LNCaP clone FGC (cell line): ENCODE results near the gene CDO1.

ENCODE experiments used
- DNase-seq: peaks from one replicate; pipeline ENCODE4 v3.0.0-alpha.2; 2011; ENCODE audit warnings: low read depth
- H3K4me3 ChIP-seq: 2 replicates; pipeline ENCODE4 v1.5.1; 2011; ENCODE audit warnings: mild to moderate bottlenecking, low read depth, low read length, control low read depth
- CTCF ChIP-seq: IDR thresholded peaks from 2 replicates; pipeline ENCODE4 v1.5.1; 2012; ENCODE audit warnings: mild to moderate bottlenecking; ENCODE audit not compliant: control insufficient read depth, insufficient read depth; ENCODE audit errors: extremely low read depth

The CDO1 gene

DNA sequence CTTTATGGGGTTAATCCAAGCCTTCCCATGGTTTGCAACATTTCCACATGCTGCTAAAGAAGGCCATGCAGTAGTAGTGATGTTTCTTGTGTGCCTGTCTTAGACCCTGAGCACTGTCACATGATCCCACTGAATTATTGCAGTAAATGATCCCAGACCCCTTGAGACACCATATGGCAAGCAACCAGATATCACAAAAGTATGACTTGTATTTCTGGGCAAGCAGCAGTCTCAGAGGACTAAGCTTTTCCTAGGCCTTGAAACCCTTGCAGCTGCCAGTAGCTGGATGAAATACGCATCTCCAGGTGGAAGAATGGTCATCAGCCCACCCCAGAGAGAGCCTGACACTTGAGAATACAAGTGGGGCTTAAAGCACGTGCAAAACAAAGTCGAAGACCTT lies 41.8 kb downstream of the CDO1 start:
- DNase-seq: no peak
- TF ChIP-seq CTCF: no peak
- no peak overlapping the region for H3K4me3 ChIP-seq

- no peak overlapping the region for H3K4me3 ChIP-seq
- DNase-seq: no peak
- TF ChIP-seq CTCF: no peak
Observed at GRCh38 chr5:115772731-115773475, 43.6 kb downstream of the CDO1 start.

- DNase-seq: no peak
- H3K4me3 ChIP-seq: no peak overlapping the region
- TF ChIP-seq CTCF: peak; percentile 51
Observed at GRCh38 chr5:115770466-115770865, 46.0 kb downstream of the CDO1 start.

DNA sequence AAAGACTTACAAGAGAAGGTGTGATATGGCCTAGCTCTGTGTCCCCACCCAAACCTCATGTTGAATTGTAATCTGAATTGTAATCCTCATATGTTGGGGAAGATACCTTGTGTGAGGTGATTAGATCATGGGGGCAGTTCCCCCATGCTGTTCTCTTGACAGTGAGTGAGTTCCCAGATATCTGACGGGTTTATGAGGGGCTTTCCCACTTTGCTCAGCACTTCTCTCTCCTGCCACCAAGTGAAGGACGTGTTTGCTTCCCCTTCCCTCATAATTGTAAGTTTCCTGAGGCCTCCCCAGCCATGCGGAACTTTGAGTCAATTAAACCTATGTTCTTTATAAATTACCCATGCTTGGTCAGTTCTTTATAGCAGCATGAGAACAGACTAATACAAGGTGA lies 49.0 kb downstream of the CDO1 start:
- no peak for TF ChIP-seq CTCF
- DNase-seq: no peak
- H3K4me3 ChIP-seq: no peak overlapping the region

GRCh38 chr5:115766608-115767007 lies 49.9 kb downstream of the CDO1 start:
- no peak for DNase-seq
- no peak overlapping the region for H3K4me3 ChIP-seq
- TF ChIP-seq CTCF: no peak

DNA sequence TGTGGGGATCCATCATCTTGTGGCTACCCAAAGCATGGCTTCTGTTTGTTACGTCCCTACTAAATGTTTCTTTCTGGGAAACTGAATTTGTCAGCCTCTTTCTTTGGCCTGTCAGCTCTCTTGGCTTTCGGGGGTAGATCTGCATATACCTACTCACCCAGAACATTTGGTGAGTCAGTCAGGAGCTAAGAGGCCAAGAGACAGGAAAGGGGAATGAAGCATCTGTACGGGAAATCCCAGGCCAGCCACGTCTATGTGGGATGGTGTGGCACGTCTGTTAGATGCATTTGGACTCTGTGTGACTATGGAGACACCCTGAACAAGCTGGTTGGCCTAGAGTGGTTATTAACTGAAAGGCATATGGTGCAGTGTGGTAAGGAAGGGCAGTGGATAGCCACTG lies 58.1 kb downstream of the CDO1 start:
- DNase-seq: no peak
- no peak overlapping the region for H3K4me3 ChIP-seq
- no peak for TF ChIP-seq CTCF

- H3K4me3 ChIP-seq: no peak overlapping the region
- DNase-seq: no peak
- no peak for TF ChIP-seq CTCF
Observed at GRCh38 chr5:115755675-115756074, 60.8 kb downstream of the CDO1 start.
